Gastrocnemius medialis (tissue), 4 donors: Measurements from ENCODE around the gene LMTK2. TPM values are rescaled to one million over a fixed set of nuclear protein-coding genes. Genes with fewer than 3 reads are reported as not detected.

ENCODE experiments used
- ATAC-seq, 2 donors: fragments of 150-250 bp; one replicate each; pipeline ENCODE4 v1.9.1; 2016
- DNase-seq, 2 donors: peaks; one replicate each; pipeline ENCODE4 v3.0.0-alpha.2; 2019
- H3K27ac ChIP-seq, 4 donors: fragments of 200-600 bp; sonication (generic); 1 replicate in 1 of 4; 2 replicates in 3 of 4; pipeline ENCODE4 v1.5.1; 2016 to 2018; ENCODE audit warnings: mild to moderate bottlenecking in 2 of 4, moderate library complexity in 1 of 4
- H3K27me3 ChIP-seq, 3 donors: fragments of 200-600 bp; sonication (generic) in 2 of 3; 1 replicate in 1 of 3; 2 replicates in 2 of 3; pipeline versions ENCODE4 v1.5.1 to v1.6.0; 2016 to 2019; ENCODE audit warnings: mild to moderate bottlenecking in 1 of 3, moderate library complexity in 1 of 3
- H3K36me3 ChIP-seq, 2 donors: fragments of 200-600 bp; sonication (generic) in 1 of 2; one replicate each; pipeline ENCODE4 v1.5.1; 2017 to 2018
- H3K4me1 ChIP-seq, 2 donors: fragments of 200-600 bp; sonication (generic) in 1 of 2; one replicate each; pipeline ENCODE4 v1.5.1; 2016 to 2017; ENCODE audit warnings: mild to moderate bottlenecking in 2 of 2
- H3K4me3 ChIP-seq, 4 donors: fragments of 200-600 bp; sonication (generic) in 3 of 4; 1 replicate in 1 of 4; 2 replicates in 3 of 4; pipeline ENCODE4 v1.5.1; 2016 to 2019; ENCODE audit warnings: mild to moderate bottlenecking in 2 of 4
- H3K9me3 ChIP-seq, 3 donors: fragments of 200-600 bp; sonication (generic) in 2 of 3; 1 replicate in 1 of 3; 2 replicates in 2 of 3; pipeline ENCODE4 v1.5.1; 2016 to 2019
- CTCF ChIP-seq, 5 experiments: fragments of 450-650 bp in 3 of 5; fragments of 200-600 bp in 2 of 5; sonication (generic) in 2 of 5; IDR thresholded peaks in 4 of 5; conservative IDR thresholded peaks in 1 of 5; 1 replicate in 4 of 5; 2 replicates in 1 of 5; pipeline ENCODE4 v1.5.1; 2016 to 2019; ENCODE audit warnings: antibody characterized with exemption in 5 of 5, mild to moderate bottlenecking in 3 of 5, moderate library complexity in 3 of 5
- POLR2A ChIP-seq, 2 donors: fragments of 450-650 bp; IDR thresholded peaks; one replicate each; pipeline ENCODE4 v1.6.1; 2017; ENCODE audit warnings: antibody characterized with exemption in 2 of 2, mild to moderate bottlenecking in 2 of 2, moderate library complexity in 2 of 2
- in situ Hi-C, 4 donors: fragments of 200-750 bp; cut with MboI; loops; one replicate each; pipeline versions ENCODE4 v1.15.0 to v1.8.0; 2017; ENCODE audit warnings: low sequenced_read_pairs in 4 of 4
- intact Hi-C: fragments of 100-400 bp; cut with DNase I; formaldehyde crosslinking; loops from one replicate; pipeline ENCODE4 v1.15.1; 2023; ENCODE audit warnings: low total_unique reads
- total RNA-seq, 4 donors: library from RNA; depleted of rRNA; stranded (reverse); fragments of >200 nt; gene quantifications; one replicate each; pipeline versions ENCODE4 v1.1.0 to v1.2.3, GENCODE V29; 2016

LMTK2 gene
- total RNA-seq, 4 donors from 2014 or later, result 10.8 to 44.2 (median 17.7) TPM

- no peaks in the 10 kb centered on the region for H3K4me1 ChIP-seq
- H3K9me3 ChIP-seq, result no peaks in the 10 kb centered on the region
- no peak for DNase-seq
- H3K27ac ChIP-seq, result no peak overlapping the region
- TF ChIP-seq POLR2A (IDR thresholded peaks at IDR 0.05) (no peak), CTCF (IDR thresholded peaks at IDR 0.05 in 4 of 5, conservative IDR thresholded peaks at IDR 0.05 in 1 of 5) (no peak)
- peaks cover 0 to 49% of the 10 kb centered on the region in 2 donors for H3K36me3 ChIP-seq
- no peaks in the 10 kb centered on the region for H3K27me3 ChIP-seq
- intact Hi-C loops, result no loop called here
- no peak for ATAC-seq
- H3K4me3 ChIP-seq, result no peak overlapping the region
- in situ Hi-C loops, result no loop called here
Measured at GRCh38 chr7:98142658-98143057, 36.0 kb downstream of the LMTK2 start.

- H3K36me3 ChIP-seq, result peaks cover 0 to 32% of the 10 kb centered on the region in 2 donors
- TF ChIP-seq POLR2A (IDR thresholded peaks at IDR 0.05) (no peak), CTCF (IDR thresholded peaks at IDR 0.05 in 4 of 5, conservative IDR thresholded peaks at IDR 0.05 in 1 of 5) (no peak)
Measured at GRCh38 chr7:98148607-98149006, 41.9 kb downstream of the LMTK2 start.

GRCh38 chr7:98149116-98149692 lies 42.5 kb downstream of the LMTK2 start:
- H3K36me3 ChIP-seq, result peaks cover 0 to 35% of the 10 kb centered on the region in 2 donors
- ATAC-seq, result no peak

More at GRCh38 chr7:98148607-98149006, 41.9 kb downstream of the LMTK2 start:
- no peak for DNase-seq
- Histone ChIP-seq H3K4me3 (no peak overlapping the region), H3K4me1 (no peaks in the 10 kb centered on the region), H3K9me3 (no peaks in the 10 kb centered on the region), H3K27ac (no peak overlapping the region), H3K27me3 (no peaks in the 10 kb centered on the region)
- in situ Hi-C loops, result no loop called here
- no peak for ATAC-seq
- intact Hi-C loops, result no loop called here

GRCh38 chr7:98151884-98152283 lies 45.2 kb downstream of the LMTK2 start:
- H3K4me1 ChIP-seq, result no peaks in the 10 kb centered on the region
- intact Hi-C loops, result no loop called here
- no peaks in the 10 kb centered on the region for H3K9me3 ChIP-seq
- DNase-seq (no peak), ATAC-seq (no peak)
- no peak overlapping the region for H3K4me3 ChIP-seq
- H3K27ac ChIP-seq, result no peak overlapping the region
- in situ Hi-C loops, result loop anchor here in 2 of 4 donors (10.0 to 25.0 kb wide), 2 partner anchors 127 to 140 kb away; no protein-coding TSS in a partner anchor
- TF ChIP-seq POLR2A (IDR thresholded peaks at IDR 0.05), result no peak
- no peak for TF ChIP-seq CTCF (IDR thresholded peaks at IDR 0.05 in 4 of 5, conservative IDR thresholded peaks at IDR 0.05 in 1 of 5)
- H3K36me3 ChIP-seq, result peaks cover 0 to 46% of the 10 kb centered on the region in 2 donors
- H3K27me3 ChIP-seq, result no peaks in the 10 kb centered on the region

More at GRCh38 chr7:98149116-98149692, 42.5 kb downstream of the LMTK2 start:
- Histone ChIP-seq H3K27me3 (no peaks in the 10 kb centered on the region), H3K4me1 (no peaks in the 10 kb centered on the region), H3K9me3 (no peaks in the 10 kb centered on the region), H3K27ac (no peak overlapping the region), H3K4me3 (no peak overlapping the region)
- no peak for DNase-seq
- intact Hi-C loops, result no loop called here
- in situ Hi-C loops, result no loop called here
- TF ChIP-seq CTCF (IDR thresholded peaks at IDR 0.05 in 4 of 5, conservative IDR thresholded peaks at IDR 0.05 in 1 of 5) (no peak), POLR2A (IDR thresholded peaks at IDR 0.05) (no peak)
